ENCODE measurements around the gene CELA2A. TPM values are rescaled to one million over a fixed set of nuclear protein-coding genes. Genes with fewer than 3 reads are reported as not detected.
"Not testable (repeated sequence)": the region's sequence is repeated elsewhere in the genome, so short reads cannot be mapped to it uniquely, and the experiment has no call there.

The CELA2A gene
- total RNA-seq, 2 donors from 2014 or later = 3.6 TPM; not detected in 1

- Histone ChIP-seq H3K9ac (ENCODE audit: low read depth in 2 of 2, low read length in 2 of 2) (no peak overlapping the region), H3K9me3 (no peaks in the 10 kb centered on the region), H3K36me3 (no peaks in the 10 kb centered on the region), H3K27ac (no peak overlapping the region), H3K4me1 (no peaks in the 10 kb centered on the region), H3K4me3 (no peak overlapping the region), H3K27me3 (no peaks in the 10 kb centered on the region)
- intact Hi-C loops (cut with DNase I) = no loop called here
- no peak for TF ChIP-seq CTCF (IDR thresholded peaks at IDR 0.05)
- DNase-seq = no peak
Measured at GRCh38 chr1:15468145-15468544, 11.6 kb downstream of the CELA2A start.

GRCh38 chr1:15469361-15469760 is 12.8 kb downstream of the CELA2A start:
- H3K4me1 ChIP-seq = no peaks in the 10 kb centered on the region
- no peak for DNase-seq
- no peaks in the 10 kb centered on the region for H3K9me3 ChIP-seq
- no peak overlapping the region for H3K27ac ChIP-seq
- H3K27me3 ChIP-seq = no peaks in the 10 kb centered on the region
- H3K36me3 ChIP-seq = no peaks in the 10 kb centered on the region
- no peak for TF ChIP-seq CTCF (IDR thresholded peaks at IDR 0.05)
- H3K4me3 ChIP-seq = no peak overlapping the region
- H3K9ac ChIP-seq (ENCODE audit: low read depth in 2 of 2, low read length in 2 of 2) = no peak overlapping the region
- intact Hi-C loops (cut with DNase I) = no loop called here

GRCh38 chr1:15469821-15470448 is 13.4 kb downstream of the CELA2A start:
- intact Hi-C loops (cut with DNase I); H3K9me3 ChIP-seq; H3K4me3 ChIP-seq; DNase-seq; H3K27ac ChIP-seq; H3K9ac ChIP-seq (ENCODE audit: low read depth in 2 of 2, low read length in 2 of 2); H3K36me3 ChIP-seq; H3K4me1 ChIP-seq; H3K27me3 ChIP-seq: not testable (repeated sequence)

- H3K27me3 ChIP-seq; DNase-seq; H3K27ac ChIP-seq; H3K36me3 ChIP-seq; H3K9ac ChIP-seq (ENCODE audit: low read depth in 2 of 2, low read length in 2 of 2); intact Hi-C loops (cut with DNase I); H3K4me1 ChIP-seq; H3K9me3 ChIP-seq; H3K4me3 ChIP-seq: not testable (repeated sequence)
Measured at GRCh38 chr1:15471067-15471466, 14.5 kb downstream of the CELA2A start.

GRCh38 chr1:15471723-15472122 is 15.2 kb downstream of the CELA2A start:
- H3K27me3 ChIP-seq; H3K36me3 ChIP-seq; H3K4me1 ChIP-seq; DNase-seq; H3K4me3 ChIP-seq; H3K27ac ChIP-seq; H3K9me3 ChIP-seq; intact Hi-C loops (cut with DNase I); H3K9ac ChIP-seq (ENCODE audit: low read depth in 2 of 2, low read length in 2 of 2): not testable (repeated sequence)

GRCh38 chr1:15472587-15472986 is 16.1 kb downstream of the CELA2A start:
- no peak overlapping the region for H3K9ac ChIP-seq (ENCODE audit: low read depth in 2 of 2, low read length in 2 of 2)
- intact Hi-C loops (cut with DNase I) = no loop called here
- TF ChIP-seq CTCF (IDR thresholded peaks at IDR 0.05) = no peak
- H3K36me3 ChIP-seq = no peaks in the 10 kb centered on the region
- no peak overlapping the region for H3K27ac ChIP-seq
- no peaks in the 10 kb centered on the region for H3K4me1 ChIP-seq
- H3K27me3 ChIP-seq = no peaks in the 10 kb centered on the region
- no peak overlapping the region for H3K4me3 ChIP-seq
- no peaks in the 10 kb centered on the region for H3K9me3 ChIP-seq
- DNase-seq = no peak

- Histone ChIP-seq H3K9ac (ENCODE audit: low read depth in 2 of 2, low read length in 2 of 2) (no peak within 1 kb of the TSS), H3K36me3 (no peaks in the 10 kb centered on the region), H3K27ac (no peak within 1 kb of the TSS), H3K9me3 (no peaks in the 10 kb centered on the region), H3K4me3 (no peak within 1 kb of the TSS), H3K4me1 (no peaks in the 10 kb centered on the region), H3K27me3 (no peaks in the 10 kb centered on the region)
- intact Hi-C loops (cut with DNase I) = no loop called here
- no peak for TF ChIP-seq CTCF (IDR thresholded peaks at IDR 0.05)
- DNase-seq = no peak
Measured at GRCh38 chr1:15475752-15476314, 19.3 kb downstream of the CELA2A start, which contains the start of gene CELA2B. CELA2B (plus strand) TSS chr1:15476104; CDS start chr1:15476126, 22 bp downstream.
